ENCODE measurements around the gene ACKR2.

- TF ChIP-seq CTCF (optimal IDR thresholded peaks at IDR 0.05 in 1 of 3, IDR thresholded peaks at IDR 0.05 in 1 of 3, conservative IDR thresholded peaks at IDR 0.05 in 1 of 3; ENCODE audit: extremely low read depth in 1 of 3, insufficient read depth in 2 of 3, low read length in 3 of 3), result peak; percentile 72 to 87 (median 77)
- no peak for TF ChIP-seq EZH2 (IDR thresholded peaks at IDR 0.05; ENCODE audit: low read length)
Measured at GRCh38 chr3:42839616-42840015, 30.4 kb downstream of the ACKR2 start.

All from keratinocyte (primary cell).